Left kidney (tissue), 2 donors: ENCODE measurements around the gene KCNH1. TPM values are rescaled to one million over a fixed set of nuclear protein-coding genes. Genes with fewer than 3 reads are reported as not detected.
"Not testable (repeated sequence)": the region's sequence is repeated elsewhere in the genome, so short reads cannot be mapped to it uniquely, and the experiment has no call there.

Experiments used
- DNase-seq: peaks from one replicate; pipeline ENCODE4 v3.0.0-alpha.2; 2013
- polyA plus RNA-seq: library from polyadenylated mRNA; unstranded; fragments of 120-200 nt; gene quantifications from one replicate; pipeline ENCODE4 v1.2.1, GENCODE V29; 2013; ENCODE audit not compliant: insufficient read length

Gene KCNH1
- polyA plus RNA-seq, 1 donor, result 0.47 TPM

- DNase-seq, result not testable (repeated sequence)
These were observed 122.8 kb downstream of the KCNH1 start for GRCh38 chr1:211011128-211011527.

- no peak for DNase-seq
These were observed 124.0 kb downstream of the KCNH1 start for GRCh38 chr1:211009944-211010343.

- DNase-seq, result no peak
These were observed 126.1 kb downstream of the KCNH1 start for GRCh38 chr1:211007830-211008229.

- DNase-seq, result not testable (repeated sequence)
These were observed 138.0 kb downstream of the KCNH1 start for GRCh38 chr1:210995931-210996330.

- no peak for DNase-seq
These were observed 141.1 kb downstream of the KCNH1 start for GRCh38 chr1:210992837-210993236.

GRCh38 chr1:210989905-210990304 lies 144.0 kb downstream of the KCNH1 start:
- no peak for DNase-seq

- DNase-seq, result no peak
These were observed 152.5 kb downstream of the KCNH1 start for GRCh38 chr1:210981490-210981889.

GRCh38 chr1:210980082-210980481 lies 153.9 kb downstream of the KCNH1 start:
- no peak for DNase-seq

- no peak for DNase-seq
These were observed 155.0 kb downstream of the KCNH1 start for GRCh38 chr1:210978974-210979354.

- DNase-seq, result no peak
These were observed 155.5 kb downstream of the KCNH1 start for GRCh38 chr1:210978316-210978973.

GRCh38 chr1:210951279-210951678 lies 182.7 kb downstream of the KCNH1 start:
- DNase-seq, result no peak

- DNase-seq, result peak; percentile 1
These were observed 183.9 kb downstream of the KCNH1 start for GRCh38 chr1:210949940-210950546.

GRCh38 chr1:210949489-210949888 lies 184.5 kb downstream of the KCNH1 start:
- no peak for DNase-seq

- no peak for DNase-seq
These were observed 184.9 kb downstream of the KCNH1 start for GRCh38 chr1:210949039-210949438.

- DNase-seq, result no peak
These were observed 189.7 kb downstream of the KCNH1 start for GRCh38 chr1:210944252-210944651.

- no peak for DNase-seq
These were observed 191.4 kb downstream of the KCNH1 start for GRCh38 chr1:210942513-210942912.

- no peak for DNase-seq
These were observed 193.8 kb downstream of the KCNH1 start for GRCh38 chr1:210940081-210940617.

GRCh38 chr1:210938416-210938925 lies 195.5 kb downstream of the KCNH1 start:
- DNase-seq, result no peak

GRCh38 chr1:210937846-210938245 lies 196.1 kb downstream of the KCNH1 start:
- no peak for DNase-seq

GRCh38 chr1:210935905-210936304 lies 198.0 kb downstream of the KCNH1 start:
- no peak for DNase-seq

- no peak for DNase-seq
These were observed 201.8 kb downstream of the KCNH1 start for GRCh38 chr1:210932104-210932503.

GRCh38 chr1:210922666-210923065 lies 211.3 kb downstream of the KCNH1 start:
- DNase-seq, result no peak
